HepG2 (cell line): ENCODE measurements around the gene GRK6. TPM values are rescaled to one million over a fixed set of nuclear protein-coding genes. Genes with fewer than 3 reads are reported as not detected.

Experiments used
- ATAC-seq: fragments of 200-7000 bp; cut with Tn5 transposase; 3 replicates; pipeline ENCODE4 v1.9.1; 2020; ENCODE audit warnings: mild to moderate bottlenecking, moderate library complexity
- BruUV-seq: library from RNA; stranded (reverse); fragments of 400-500 nt; replicated peaks from 2 replicates; lab custom pipeline; 2021; lab: Mats Ljungman, UMichigan
- CTCF ChIA-PET: fragments of 300-600 bp; formaldehyde crosslinking; extraction: SDS; loops from one replicate; lab custom pipeline; 2021; ENCODE audit warnings: low total read pairs, inconsistent platforms, low intra/inter-chr PET ratio; lab: Yijun Ruan, JAX
- POLR2A ChIA-PET: fragments of 350-600 bp; sonication (Branson Sonifier 250); formaldehyde crosslinking; loops from one replicate; lab custom pipeline; 2020; ENCODE audit warnings: antibody characterized with exemption, inconsistent platforms; lab: Yijun Ruan, JAX
- DNase-seq: peaks from one replicate; pipeline ENCODE4 v3.0.0-alpha.2; 2015; ENCODE audit warnings: low spot score
- FAIRE-seq: peaks from 3 replicates; lab custom pipeline; 2011; peaks lifted over from hg19 to GRCh38; lab: Jason Lieb, UNC
- H2AFZ ChIP-seq: one replicate; pipeline ENCODE4 v1.6.1; 2011; ENCODE audit warnings: low read length, inconsistent platforms
- H3K27ac ChIP-seq: fragments of 300-600 bp; 3 replicates; pipeline ENCODE4 v1.8.0; 2011; ENCODE audit warnings: mixed run types, mild to moderate bottlenecking, mixed read lengths, low read length, inconsistent platforms; ENCODE audit not compliant: insufficient read depth; ENCODE audit errors: extremely low read length
- H3K27me3 ChIP-seq, 2 experiments: fragments of 200-600 bp in 1 of 2; 2 replicates in 1 of 2; 3 replicates in 1 of 2; pipeline versions ENCODE4 v1.6.0 to v1.8.0; 2011; ENCODE audit warnings: low read length in 2 of 2, mild to moderate bottlenecking in 2 of 2, moderate library complexity in 2 of 2, inconsistent platforms in 1 of 2; ENCODE audit not compliant: insufficient read depth in 2 of 2, control insufficient read depth in 1 of 2
- H3K36me3 ChIP-seq, 2 experiments: fragments of 200-600 bp in 1 of 2; replicated peaks in 1 of 2; 2 replicates in 1 of 2; 3 replicates in 1 of 2; pipeline versions ENCODE4 v1.5.1 to v1.8.0; 2011; ENCODE audit warnings: low read length in 2 of 2, inconsistent platforms in 1 of 2; ENCODE audit not compliant: insufficient read depth in 2 of 2, control insufficient read depth in 1 of 2
- H3K4me1 ChIP-seq: 2 replicates; pipeline ENCODE4 v1.5.1; 2012; ENCODE audit warnings: low read length, inconsistent platforms; ENCODE audit not compliant: insufficient read depth
- H3K4me2 ChIP-seq: 2 replicates; pipeline ENCODE4 v1.6.0; 2011; ENCODE audit warnings: low read depth, low read length, inconsistent platforms
- H3K4me3 ChIP-seq, 3 experiments: fragments of 200-600 bp in 1 of 3; sonication (generic), shearing (Covaris generic) in 1 of 3; replicated peaks in 1 of 3; 2 replicates each; pipeline ENCODE4 v1.5.1; 2011 to 2016; ENCODE audit warnings: low read length in 3 of 3, inconsistent platforms in 2 of 3, low read depth in 2 of 3, mild to moderate bottlenecking in 2 of 3, control low read depth in 1 of 3, mixed read lengths in 1 of 3; ENCODE audit not compliant: insufficient read depth in 1 of 3
- H3K79me2 ChIP-seq: one replicate; pipeline ENCODE4 v1.6.1; 2011; ENCODE audit warnings: low read length, inconsistent platforms; ENCODE audit not compliant: insufficient read depth
- H3K9ac ChIP-seq: 2 replicates; pipeline ENCODE4 v1.6.0; 2011; ENCODE audit warnings: mild to moderate bottlenecking, low read depth, low read length, inconsistent platforms; ENCODE audit not compliant: insufficient read depth
- H3K9me3 ChIP-seq: 2 replicates; pipeline ENCODE4 v1.5.1; 2012; ENCODE audit warnings: mild to moderate bottlenecking, low read length
- H4K20me1 ChIP-seq: 2 replicates; pipeline ENCODE4 v1.6.0; 2011; ENCODE audit warnings: inconsistent platforms, mild to moderate bottlenecking, low read length, moderate library complexity; ENCODE audit not compliant: insufficient read depth
- HNRNPLL ChIP-seq: fragments of 200-400 bp; formaldehyde crosslinking; IDR thresholded peaks from 2 replicates; pipeline ENCODE4 v1.6.1; 2017; ENCODE audit warnings: mild to moderate bottlenecking, low read depth, low read length; ENCODE audit not compliant: poor library complexity, severe bottlenecking
- SP2 ChIP-seq: sonication (generic); formaldehyde crosslinking; IDR thresholded peaks from 2 replicates; pipeline ENCODE4 v1.5.1; 2020; ENCODE audit warnings: mild to moderate bottlenecking, missing genetic modification reagents
- ZNF235 ChIP-seq: sonication (generic); formaldehyde crosslinking; IDR thresholded peaks from 2 replicates; pipeline ENCODE4 v1.8.1; 2023; ENCODE audit warnings: mild to moderate bottlenecking, missing genetic modification reagents, borderline replicate concordance
- WGBS: methylation state at CpG from one replicate; pipeline ENCODE4 v1.1.6; 2017; ENCODE audit warnings: low lambda C conversion rate; 5-methylcytosine and 5-hydroxymethylcytosine counted together
- in situ Hi-C: cut with HindIII; loops from 2 replicates; pipeline ENCODE4 v1.10.0; 2017; ENCODE audit warnings: low pct_unique_long_range_greater_than_20kb; ENCODE audit not compliant: extremely low pct_ligation_motif_present
- intact Hi-C: fragments of 100-400 bp; cut with micrococcal nuclease; formaldehyde crosslinking; loops from one replicate; pipeline ENCODE4 v1.10.0; 2022; ENCODE audit not compliant: unreplicated experiment
- polyA plus RNA-seq, 8 experiments: library from polyadenylated mRNA; depleted of rRNA in 3 of 8; stranded (reverse) in 7 of 8; unstranded in 1 of 8; fragments of >200 nt; fragmentation: Illumina TruSeq in 4 of 8; extraction: Trizol in 4 of 8; gene quantifications; 2 replicates each; pipeline versions ENCODE4 v1.2.1 to v1.2.3, GENCODE V29; 2011 to 2016; ENCODE audit warnings: low read depth in 4 of 8, missing spikeins in 1 of 8, mixed read lengths in 1 of 8; ENCODE audit not compliant: insufficient read depth in 1 of 8
- total RNA-seq, 5 experiments: library from RNA; depleted of rRNA; stranded (reverse); fragments of >200 nt; fragmentation: Illumina TruSeq; extraction: Trizol; gene quantifications; 2 replicates each; pipeline ENCODE4 v1.2.3, GENCODE V29; 2016; ENCODE audit warnings: low read depth in 1 of 5
- TF ChIP-seq, protein P1 (sequence below): sonication (generic); formaldehyde crosslinking; IDR thresholded peaks from 2 replicates; pipeline ENCODE4 v1.4.0; 2020; ENCODE audit warnings: missing genetic modification reagents
- TF ChIP-seq, protein P2 (sequence below): sonication (generic); formaldehyde crosslinking; IDR thresholded peaks from 2 replicates; pipeline ENCODE4 v1.9.0; 2022; ENCODE audit warnings: low read depth, missing genetic modification reagents
- TF ChIP-seq, protein P3 (sequence below): sonication (generic); formaldehyde crosslinking; IDR thresholded peaks from 2 replicates; pipeline ENCODE4 v1.5.0; 2020; ENCODE audit warnings: mild to moderate bottlenecking, missing genetic modification reagents, borderline replicate concordance

Gene GRK6
- total and polyA plus RNA-seq, 2 of the 13 experiments (the other 11 are each of a cell fraction or from before 2014, with no cell fraction given), result 13.2 to 19.9 TPM

DNA sequence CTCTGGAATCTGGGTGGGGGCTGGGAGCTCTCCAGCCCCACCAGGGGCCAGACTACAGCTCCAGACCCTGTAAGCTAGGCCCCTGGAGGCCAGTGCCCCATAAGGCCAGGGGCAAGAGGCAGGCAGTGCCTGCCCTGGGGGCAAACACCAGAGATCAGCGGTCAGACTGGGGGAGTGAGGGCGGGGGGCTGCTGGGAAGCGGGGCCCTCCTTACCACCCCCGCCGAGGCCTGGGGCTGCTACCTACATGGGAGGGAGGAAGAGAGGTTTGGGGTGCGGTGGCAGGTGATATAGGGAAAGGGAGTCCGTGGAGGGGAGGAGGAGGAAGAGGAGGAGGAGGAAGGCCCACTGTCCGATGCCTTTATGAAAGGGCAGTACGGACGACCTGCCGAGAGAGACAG is 32.9 kb downstream of the GRK6 start:
- DNase-seq (no peak), FAIRE-seq (no peak), ATAC-seq (no peak)
- in situ Hi-C loops (loop anchor here (5.0 to 25.0 kb wide), 2 partner anchors 72 to 347 kb away; no protein-coding TSS in a partner anchor), intact Hi-C loops (no loop called here)
- Histone ChIP-seq H4K20me1 (peaks cover 12% of the 10 kb centered on the region; the same call in 1 of the 2 replicates), H3K27me3 (no peaks in the 10 kb centered on the region; a peak in 1 of 5 replicates), H3K4me2 (no peak overlapping the region), H2AFZ (no peak overlapping the region), H3K79me2 (no peaks in the 10 kb centered on the region), H3K4me1 (peaks cover 11% of the 10 kb centered on the region; the same call in 1 of the 2 replicates), H3K36me3 (peaks cover 0 to 4% of the 10 kb centered on the region in 2 experiments; a peak in 1 of 5 replicates), H3K27ac (no peak overlapping the region), H3K9me3 (no peaks in the 10 kb centered on the region), H3K9ac (no peak overlapping the region), H3K4me3 (no peak overlapping the region)
- POLR2A ChIA-PET, result no interaction called here
- no TSS peak for BruUV-seq
- CTCF ChIA-PET, result no interaction called here
- 95% methylated on average over 11 of the region's 11 CpGs for WGBS
- TF ChIP-seq SP2 (CRISPR knock-in tag) (no peak), ZNF235 (CRISPR knock-in tag) (no peak), HNRNPLL (no peak)
- TF ChIP-seq, protein P1, sequence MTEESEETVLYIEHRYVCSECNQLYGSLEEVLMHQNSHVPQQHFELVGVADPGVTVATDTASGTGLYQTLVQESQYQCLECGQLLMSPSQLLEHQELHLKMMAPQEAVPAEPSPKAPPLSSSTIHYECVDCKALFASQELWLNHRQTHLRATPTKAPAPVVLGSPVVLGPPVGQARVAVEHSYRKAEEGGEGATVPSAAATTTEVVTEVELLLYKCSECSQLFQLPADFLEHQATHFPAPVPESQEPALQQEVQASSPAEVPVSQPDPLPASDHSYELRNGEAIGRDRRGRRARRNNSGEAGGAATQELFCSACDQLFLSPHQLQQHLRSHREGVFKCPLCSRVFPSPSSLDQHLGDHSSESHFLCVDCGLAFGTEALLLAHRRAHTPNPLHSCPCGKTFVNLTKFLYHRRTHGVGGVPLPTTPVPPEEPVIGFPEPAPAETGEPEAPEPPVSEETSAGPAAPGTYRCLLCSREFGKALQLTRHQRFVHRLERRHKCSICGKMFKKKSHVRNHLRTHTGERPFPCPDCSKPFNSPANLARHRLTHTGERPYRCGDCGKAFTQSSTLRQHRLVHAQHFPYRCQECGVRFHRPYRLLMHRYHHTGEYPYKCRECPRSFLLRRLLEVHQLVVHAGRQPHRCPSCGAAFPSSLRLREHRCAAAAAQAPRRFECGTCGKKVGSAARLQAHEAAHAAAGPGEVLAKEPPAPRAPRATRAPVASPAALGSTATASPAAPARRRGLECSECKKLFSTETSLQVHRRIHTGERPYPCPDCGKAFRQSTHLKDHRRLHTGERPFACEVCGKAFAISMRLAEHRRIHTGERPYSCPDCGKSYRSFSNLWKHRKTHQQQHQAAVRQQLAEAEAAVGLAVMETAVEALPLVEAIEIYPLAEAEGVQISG (CRISPR knock-in tag), result no peak
- TF ChIP-seq, protein P2, sequence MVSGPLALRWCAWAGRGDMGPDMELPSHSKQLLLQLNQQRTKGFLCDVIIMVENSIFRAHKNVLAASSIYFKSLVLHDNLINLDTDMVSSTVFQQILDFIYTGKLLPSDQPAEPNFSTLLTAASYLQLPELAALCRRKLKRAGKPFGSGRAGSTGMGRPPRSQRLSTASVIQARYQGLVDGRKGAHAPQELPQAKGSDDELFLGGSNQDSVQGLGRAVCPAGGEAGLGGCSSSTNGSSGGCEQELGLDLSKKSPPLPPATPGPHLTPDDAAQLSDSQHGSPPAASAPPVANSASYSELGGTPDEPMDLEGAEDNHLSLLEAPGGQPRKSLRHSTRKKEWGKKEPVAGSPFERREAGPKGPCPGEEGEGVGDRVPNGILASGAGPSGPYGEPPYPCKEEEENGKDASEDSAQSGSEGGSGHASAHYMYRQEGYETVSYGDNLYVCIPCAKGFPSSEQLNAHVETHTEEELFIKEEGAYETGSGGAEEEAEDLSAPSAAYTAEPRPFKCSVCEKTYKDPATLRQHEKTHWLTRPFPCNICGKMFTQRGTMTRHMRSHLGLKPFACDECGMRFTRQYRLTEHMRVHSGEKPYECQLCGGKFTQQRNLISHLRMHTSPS (CRISPR knock-in tag), result no peak
- TF ChIP-seq, protein P3, sequence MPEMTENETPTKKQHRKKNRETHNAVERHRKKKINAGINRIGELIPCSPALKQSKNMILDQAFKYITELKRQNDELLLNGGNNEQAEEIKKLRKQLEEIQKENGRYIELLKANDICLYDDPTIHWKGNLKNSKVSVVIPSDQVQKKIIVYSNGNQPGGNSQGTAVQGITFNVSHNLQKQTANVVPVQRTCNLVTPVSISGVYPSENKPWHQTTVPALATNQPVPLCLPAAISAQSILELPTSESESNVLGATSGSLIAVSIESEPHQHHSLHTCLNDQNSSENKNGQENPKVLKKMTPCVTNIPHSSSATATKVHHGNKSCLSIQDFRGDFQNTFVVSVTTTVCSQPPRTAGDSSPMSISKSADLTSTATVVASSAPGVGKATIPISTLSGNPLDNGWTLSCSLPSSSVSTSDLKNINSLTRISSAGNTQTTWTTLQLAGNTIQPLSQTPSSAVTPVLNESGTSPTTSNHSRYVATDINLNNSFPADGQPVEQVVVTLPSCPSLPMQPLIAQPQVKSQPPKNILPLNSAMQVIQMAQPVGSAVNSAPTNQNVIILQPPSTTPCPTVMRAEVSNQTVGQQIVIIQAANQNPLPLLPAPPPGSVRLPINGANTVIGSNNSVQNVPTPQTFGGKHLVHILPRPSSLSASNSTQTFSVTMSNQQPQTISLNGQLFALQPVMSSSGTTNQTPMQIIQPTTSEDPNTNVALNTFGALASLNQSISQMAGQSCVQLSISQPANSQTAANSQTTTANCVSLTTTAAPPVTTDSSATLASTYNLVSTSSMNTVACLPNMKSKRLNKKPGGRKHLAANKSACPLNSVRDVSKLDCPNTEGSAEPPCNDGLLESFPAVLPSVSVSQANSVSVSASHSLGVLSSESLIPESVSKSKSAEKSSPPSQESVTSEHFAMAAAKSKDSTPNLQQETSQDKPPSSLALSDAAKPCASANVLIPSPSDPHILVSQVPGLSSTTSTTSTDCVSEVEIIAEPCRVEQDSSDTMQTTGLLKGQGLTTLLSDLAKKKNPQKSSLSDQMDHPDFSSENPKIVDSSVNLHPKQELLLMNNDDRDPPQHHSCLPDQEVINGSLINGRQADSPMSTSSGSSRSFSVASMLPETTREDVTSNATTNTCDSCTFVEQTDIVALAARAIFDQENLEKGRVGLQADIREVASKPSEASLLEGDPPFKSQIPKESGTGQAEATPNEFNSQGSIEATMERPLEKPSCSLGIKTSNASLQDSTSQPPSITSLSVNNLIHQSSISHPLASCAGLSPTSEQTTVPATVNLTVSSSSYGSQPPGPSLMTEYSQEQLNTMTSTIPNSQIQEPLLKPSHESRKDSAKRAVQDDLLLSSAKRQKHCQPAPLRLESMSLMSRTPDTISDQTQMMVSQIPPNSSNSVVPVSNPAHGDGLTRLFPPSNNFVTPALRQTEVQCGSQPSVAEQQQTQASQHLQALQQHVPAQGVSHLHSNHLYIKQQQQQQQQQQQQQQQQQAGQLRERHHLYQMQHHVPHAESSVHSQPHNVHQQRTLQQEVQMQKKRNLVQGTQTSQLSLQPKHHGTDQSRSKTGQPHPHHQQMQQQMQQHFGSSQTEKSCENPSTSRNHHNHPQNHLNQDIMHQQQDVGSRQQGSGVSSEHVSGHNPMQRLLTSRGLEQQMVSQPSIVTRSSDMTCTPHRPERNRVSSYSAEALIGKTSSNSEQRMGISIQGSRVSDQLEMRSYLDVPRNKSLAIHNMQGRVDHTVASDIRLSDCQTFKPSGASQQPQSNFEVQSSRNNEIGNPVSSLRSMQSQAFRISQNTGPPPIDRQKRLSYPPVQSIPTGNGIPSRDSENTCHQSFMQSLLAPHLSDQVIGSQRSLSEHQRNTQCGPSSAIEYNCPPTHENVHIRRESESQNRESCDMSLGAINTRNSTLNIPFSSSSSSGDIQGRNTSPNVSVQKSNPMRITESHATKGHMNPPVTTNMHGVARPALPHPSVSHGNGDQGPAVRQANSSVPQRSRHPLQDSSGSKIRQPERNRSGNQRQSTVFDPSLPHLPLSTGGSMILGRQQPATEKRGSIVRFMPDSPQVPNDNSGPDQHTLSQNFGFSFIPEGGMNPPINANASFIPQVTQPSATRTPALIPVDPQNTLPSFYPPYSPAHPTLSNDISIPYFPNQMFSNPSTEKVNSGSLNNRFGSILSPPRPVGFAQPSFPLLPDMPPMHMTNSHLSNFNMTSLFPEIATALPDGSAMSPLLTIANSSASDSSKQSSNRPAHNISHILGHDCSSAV (CRISPR knock-in tag), result no peak
